Sigmoid colon (tissue), 4 donors: Measurements from ENCODE around the gene SMIM38.

Experiments used
- CTCF ChIP-seq, 4 experiments: fragments of 450-650 bp in 3 of 4; fragments of 200-600 bp in 1 of 4; IDR thresholded peaks; one replicate each; pipeline ENCODE4 v1.5.1; 2016 to 2019; ENCODE audit warnings: antibody characterized with exemption in 4 of 4, mild to moderate bottlenecking in 3 of 4, moderate library complexity in 2 of 4
- EP300 ChIP-seq, 4 donors: sonication (generic); formaldehyde crosslinking; IDR thresholded peaks; one replicate each; pipeline ENCODE4 v1.6.1; 2017; ENCODE audit warnings: antibody characterized with exemption in 4 of 4
- POLR2A ChIP-seq, 2 donors: fragments of 450-650 bp; IDR thresholded peaks; one replicate each; pipeline ENCODE4 v1.6.1; 2016; ENCODE audit warnings: antibody characterized with exemption in 2 of 2, mild to moderate bottlenecking in 2 of 2, moderate library complexity in 2 of 2
- POLR2AphosphoS5 ChIP-seq, 4 donors: sonication (generic); formaldehyde crosslinking; IDR thresholded peaks; one replicate each; pipeline ENCODE4 v1.6.1; 2017; ENCODE audit warnings: antibody characterized with exemption in 4 of 4

- TF ChIP-seq EP300 (IDR thresholded peaks at IDR 0.05) (no peak), CTCF (IDR thresholded peaks at IDR 0.05) (no peak), POLR2A (IDR thresholded peaks at IDR 0.05) (no peak), POLR2AphosphoS5 (IDR thresholded peaks at IDR 0.05) (peak; percentile 6 to 53 (median 30))
Measured at GRCh38 chr11:69157156-69157821, 1.6 kb downstream of the SMIM38 start.
